GM18526 (cell line): Measurements from ENCODE around the gene EXOC7.

ENCODE experiments used
- POLR2A ChIP-seq: IDR thresholded peaks from 3 replicates; pipeline ENCODE4 v1.6.1; 2011; ENCODE audit not compliant: insufficient read length; ENCODE audit errors: extremely low read depth

The EXOC7 gene

DNA sequence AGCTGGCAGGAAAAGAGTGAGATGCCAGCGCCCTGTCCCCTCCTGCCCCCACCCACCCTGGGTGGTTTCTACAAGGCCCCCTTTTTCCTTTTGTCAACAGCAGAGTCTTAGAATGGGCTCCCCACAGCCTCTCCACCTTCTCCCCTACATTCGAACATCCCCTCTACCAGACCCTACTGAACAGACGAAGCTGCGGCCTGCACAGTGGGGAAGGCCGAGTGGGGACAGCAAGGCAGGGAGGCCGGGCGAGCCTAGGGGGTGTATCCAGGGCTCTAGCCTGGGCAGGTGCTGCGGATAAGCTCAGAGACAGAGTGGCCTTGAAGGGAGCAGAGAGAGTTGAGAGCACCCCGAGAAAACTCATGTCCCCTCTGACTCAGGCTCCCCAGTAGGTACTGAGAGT is 17.2 kb downstream of the EXOC7 start:
- no peak for TF ChIP-seq POLR2A

DNA sequence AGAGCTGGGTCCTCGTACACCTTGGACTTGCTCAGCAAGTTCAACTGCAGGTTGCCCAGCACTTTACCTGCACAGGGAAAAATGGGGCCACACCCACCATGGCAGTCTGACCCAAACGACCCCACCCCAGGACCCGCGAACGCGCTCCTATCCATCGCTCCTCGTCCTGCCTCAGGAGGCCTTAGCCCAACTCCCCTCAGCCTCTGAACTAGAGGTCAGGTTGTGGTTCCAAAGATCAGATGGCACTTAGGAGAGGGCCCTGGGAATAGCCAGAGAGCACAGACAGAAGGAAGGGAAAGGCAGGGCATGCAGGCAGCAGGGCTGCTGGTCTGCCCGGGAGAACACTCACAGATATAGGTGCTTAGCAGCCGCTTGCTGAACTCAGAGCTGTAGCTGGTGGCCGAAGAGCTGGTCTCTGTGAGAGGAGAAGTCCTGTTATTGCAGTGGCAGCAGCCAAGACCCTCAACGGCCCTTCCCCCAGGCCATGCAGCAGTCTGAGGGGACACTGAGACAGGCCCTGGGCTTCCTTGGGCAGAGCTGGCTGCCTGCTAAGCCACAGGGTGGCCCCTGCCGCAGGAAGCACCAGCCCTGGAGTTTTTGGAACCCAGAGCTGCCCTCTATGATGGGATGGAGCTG is 17.7 kb downstream of the EXOC7 start:
- no peak for TF ChIP-seq POLR2A

GRCh38 chr17:76085066-76085730 is 18.4 kb downstream of the EXOC7 start:
- TF ChIP-seq POLR2A, result no peak

DNA sequence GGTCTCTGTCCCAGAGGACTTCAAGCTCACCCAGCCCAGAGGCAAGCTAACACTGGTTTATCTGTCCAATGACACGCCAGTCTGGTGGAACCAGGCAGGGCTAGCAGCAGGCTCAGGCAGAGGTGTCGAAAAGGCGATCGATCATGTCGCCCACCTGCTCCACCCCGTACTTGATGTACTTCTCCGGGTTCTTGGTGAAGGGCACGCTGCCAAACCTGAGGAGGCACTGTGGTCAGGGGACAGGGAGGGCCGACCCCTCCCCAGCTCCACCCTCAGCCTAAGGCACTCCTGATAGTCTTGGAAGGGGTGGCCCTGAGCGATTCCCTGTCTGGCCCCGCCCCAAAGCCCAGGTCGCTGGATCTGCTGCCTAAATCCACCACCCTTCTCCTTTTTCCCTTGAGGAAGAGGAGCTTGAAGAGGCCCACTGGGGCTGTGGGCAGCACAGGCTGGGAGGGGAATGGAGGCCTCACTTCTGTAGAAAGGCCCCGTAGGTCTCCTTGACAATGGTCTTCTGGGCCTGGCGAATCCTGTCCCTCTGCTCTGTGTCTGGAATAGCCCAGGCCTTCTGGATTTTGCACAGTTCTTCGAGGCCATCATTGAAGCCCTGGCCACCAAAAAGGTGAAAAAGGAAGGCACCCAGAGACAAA is 19.9 kb downstream of the EXOC7 start:
- TF ChIP-seq POLR2A, result no peak

GRCh38 chr17:76082326-76083251 is 21.0 kb downstream of the EXOC7 start:
- no peak for TF ChIP-seq POLR2A

DNA sequence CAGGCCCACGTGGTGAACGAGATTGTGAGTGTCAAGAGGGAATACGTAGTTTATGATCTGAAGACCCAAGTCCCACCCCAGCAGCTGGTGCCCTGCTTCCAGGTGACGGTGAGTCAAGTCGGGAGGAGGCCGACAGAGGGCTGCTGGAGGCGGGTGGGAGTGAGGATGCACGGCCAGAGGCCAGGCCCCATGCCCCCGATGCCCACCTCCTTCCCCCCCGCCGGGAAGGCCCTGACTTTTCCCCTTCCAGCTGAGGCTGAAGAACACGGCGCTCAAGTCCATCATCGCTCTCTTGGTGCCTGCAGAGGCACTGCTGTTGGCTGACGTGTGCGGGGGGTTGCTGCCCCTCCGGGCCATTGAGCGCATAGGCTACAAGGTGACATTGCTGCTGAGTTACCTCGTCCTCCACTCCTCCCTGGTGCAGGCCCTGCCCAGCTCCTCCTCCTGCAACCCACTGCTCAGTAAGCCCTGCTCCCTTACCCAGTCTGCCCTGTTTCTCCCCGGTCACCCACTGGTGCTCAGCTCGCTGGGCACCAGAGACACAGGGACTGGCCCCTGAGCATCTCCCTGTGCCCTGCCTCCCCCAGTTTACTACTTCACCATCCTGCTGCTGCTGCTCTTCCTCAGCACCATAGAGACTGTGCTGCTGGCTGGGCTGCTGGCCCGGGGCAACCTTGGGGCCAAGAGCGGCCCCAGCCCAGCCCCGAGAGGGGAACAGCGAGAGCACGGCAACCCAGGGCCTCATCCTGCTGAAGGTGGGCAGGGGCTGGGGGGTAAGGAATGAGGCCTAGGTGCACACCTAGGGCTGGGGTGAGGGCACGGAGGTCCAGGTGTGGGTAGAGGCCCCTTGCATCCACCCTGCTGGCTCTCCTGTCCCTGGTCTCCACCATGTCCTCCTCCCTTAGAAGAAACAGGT is 22.0 kb downstream of the EXOC7 start:
- no peak for TF ChIP-seq POLR2A

DNA sequence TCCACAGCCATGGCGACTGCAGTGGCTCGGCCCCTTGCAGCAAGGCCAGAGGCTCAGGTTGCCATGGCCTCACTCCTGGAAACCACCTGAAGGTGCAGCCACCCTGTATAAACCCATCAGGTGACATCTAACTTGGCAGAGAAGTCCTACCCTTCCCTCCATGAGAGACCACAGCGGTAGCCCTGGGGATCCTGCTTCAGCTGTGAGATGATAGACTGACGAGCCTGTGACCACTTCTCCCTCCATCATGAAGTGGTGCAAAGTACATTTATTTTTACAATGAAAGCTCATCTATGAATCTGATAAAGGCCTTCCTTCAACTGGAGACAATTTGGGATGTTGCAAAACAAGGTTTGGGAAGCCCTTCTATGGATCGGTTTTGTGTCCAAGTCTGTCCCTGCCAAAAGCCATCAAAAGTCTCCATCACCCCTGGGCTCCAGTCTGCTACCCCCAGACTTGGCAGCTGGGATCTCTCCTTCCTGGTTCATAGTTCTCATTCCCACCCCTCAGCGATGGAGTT is 22.8 kb downstream of the EXOC7 start:
- no peak for TF ChIP-seq POLR2A

DNA sequence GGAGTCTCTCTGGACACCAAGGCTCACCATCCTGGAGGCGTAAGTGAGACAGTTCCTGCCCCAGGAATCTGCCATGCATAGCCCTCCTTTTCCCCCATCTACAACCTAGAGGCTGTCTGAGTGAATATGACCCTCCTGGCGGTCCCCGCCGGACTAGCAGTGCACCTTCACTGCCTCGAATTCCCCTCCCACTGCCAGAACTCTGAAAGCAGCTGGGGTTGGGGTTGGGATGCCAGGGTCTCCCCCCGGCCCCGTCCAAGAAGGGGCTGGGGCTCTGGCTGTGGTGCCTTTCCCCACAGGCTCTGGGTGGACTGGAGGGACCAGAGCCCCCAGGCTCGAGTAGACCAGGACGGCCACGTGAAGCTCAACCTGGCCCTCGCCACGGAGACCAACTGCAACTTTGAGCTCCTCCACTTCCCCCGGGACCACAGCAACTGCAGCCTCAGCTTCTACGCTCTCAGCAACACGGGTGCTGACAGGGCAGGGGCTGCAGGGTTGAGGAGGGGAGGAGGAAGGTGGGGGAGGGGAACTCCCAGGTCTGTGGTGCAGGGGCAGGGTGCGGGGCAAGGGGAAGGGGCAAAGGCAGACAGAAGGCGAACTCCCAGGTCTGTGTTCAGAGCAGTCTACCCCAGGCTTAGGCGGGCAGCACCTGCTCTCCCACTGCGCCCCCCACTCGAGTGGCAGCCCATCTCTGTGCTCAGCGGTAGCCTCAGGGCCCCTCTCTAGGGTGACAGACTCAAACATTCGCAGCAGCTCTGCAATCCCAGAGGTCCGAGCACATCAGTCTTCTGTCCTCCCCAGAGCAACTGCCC is 23.4 kb downstream of the EXOC7 start:
- TF ChIP-seq POLR2A, result no peak

- no peak for TF ChIP-seq POLR2A
Observed at GRCh38 chr17:76079535-76079955, 24.0 kb downstream of the EXOC7 start.

DNA sequence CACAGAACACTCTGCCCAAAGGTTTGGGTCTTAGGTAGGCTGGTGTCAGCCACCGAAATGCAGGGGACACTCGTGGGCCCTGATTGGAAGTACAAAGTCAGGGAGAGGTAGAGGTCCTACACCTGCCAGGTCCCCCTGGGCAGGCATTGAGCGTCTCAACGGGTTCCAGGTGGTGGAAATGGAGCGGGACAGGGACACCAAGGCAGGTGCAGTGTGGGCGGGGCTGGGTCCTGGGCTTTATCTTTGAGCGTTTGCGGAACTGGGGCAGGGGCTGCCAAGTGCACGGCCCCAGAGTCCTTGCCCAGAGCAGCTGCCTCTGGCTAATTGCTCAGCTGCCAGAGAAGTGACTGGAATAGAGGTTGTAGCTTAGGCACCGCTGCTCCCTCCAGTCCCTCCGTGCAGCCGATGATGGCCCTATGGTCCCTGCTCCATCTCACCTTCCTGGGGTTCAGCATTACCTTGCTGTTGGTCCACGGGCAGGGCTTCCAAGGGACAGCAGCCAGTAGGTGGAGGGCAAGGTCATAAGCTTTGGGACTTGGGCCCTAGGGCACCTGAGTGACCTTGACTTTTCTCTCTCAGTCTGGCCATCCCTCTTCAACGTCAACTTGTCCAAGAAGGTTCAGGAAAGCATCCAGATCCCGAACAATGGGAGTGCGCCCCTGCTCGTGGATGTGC is 24.6 kb downstream of the EXOC7 start, which contains the start of gene ZACN:
Gene ZACN (plus strand): TSS at position 323 of the 675 bp plus-strand sequence. CDS start 83 bp downstream, at position 406.
- TF ChIP-seq POLR2A, result no peak

DNA sequence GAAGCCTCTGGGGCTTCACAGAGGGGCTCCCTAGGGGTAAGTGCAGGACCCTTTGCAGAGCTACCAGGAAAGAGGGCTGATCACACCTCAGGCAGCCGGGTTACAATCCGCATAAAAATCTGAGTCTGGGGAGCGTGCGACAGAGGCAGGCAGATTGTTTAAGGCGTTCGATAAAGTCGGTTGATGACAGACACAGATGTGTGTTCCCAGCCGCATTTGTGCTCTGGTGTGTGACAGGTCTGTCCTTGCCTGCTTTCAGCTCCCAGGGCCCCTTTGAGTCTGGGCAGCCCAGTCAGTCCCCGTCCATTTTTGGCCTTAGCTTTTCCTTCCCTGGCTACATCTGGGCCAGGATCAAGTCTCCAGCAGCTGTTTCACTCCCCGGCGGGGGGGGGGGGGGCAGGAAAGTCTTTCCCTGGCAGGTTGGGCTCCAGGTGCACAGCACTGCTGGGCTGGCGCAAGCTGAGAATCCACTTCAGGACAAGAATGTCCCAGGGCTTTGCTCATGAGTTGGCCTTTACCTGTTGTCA is 25.9 kb downstream of the EXOC7 start:
- TF ChIP-seq POLR2A, result no peak
